Measurements from ENCODE around the gene CD276.

- no peak for TF ChIP-seq POLR2A (IDR thresholded peaks at IDR 0.05)
- no peak for TF ChIP-seq CTCF (IDR thresholded peaks at IDR 0.05)
Measured at GRCh38 chr15:73750951-73751350, 66.8 kb downstream of the CD276 start.
